NCI-H226 (cell line): Measurements from ENCODE around the gene PAX8.
"Not testable (repeated sequence)": the region's sequence is repeated elsewhere in the genome, so short reads cannot be mapped to it uniquely, and the experiment has no call there.

Experiments used
- DNase-seq: peaks from one replicate; pipeline ENCODE4 v3.0.0-alpha.2; 2015

PAX8 gene

DNA sequence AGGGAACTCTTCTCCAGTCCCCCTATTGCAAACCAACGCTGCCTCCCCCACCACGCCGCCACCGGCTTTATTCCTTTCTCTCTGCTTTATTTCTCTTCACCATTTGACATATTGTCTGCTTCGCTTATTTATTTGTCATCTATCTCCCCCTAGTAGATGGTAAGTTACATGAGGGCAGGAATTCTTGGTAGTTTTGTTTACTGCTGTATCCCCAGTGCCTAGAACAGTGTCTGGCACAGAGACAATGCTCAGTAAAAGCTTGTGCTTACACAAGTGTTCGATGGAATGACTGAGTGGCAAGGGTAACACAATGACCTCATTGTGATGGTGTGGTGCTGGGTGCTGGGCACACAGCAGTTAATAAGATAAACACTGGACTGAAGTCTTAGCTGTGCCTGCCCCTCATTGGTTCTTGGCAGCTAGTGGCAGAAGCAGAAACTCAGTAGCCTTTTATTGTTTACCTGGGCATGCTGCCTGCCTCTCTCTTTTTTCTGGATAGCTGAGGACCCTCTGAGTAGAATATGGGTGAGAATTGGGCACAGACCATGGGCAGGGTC is 9.5 kb upstream of the PAX8 start:
- not testable (repeated sequence) for DNase-seq

DNA sequence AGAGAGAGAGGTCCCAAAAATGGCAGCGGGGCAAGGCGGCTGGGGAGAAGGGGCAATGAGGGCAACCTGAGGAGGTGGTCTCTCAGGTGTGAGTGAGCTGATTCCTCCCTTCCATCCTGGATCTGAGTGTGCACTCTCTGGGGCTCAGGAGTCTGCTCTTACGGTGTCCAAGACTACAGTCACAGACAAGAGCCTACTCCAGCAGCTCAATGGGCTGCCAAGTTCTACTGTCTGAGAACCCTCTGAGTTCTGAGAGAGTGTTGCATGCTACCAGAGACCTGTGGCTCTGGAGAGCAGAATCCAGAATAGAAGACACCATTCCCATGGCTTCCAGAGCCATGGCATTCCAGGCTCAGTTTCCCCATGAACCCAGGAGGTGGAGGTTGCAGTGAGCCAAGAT is 7.1 kb upstream of the PAX8 start:
- no peak for DNase-seq

DNA sequence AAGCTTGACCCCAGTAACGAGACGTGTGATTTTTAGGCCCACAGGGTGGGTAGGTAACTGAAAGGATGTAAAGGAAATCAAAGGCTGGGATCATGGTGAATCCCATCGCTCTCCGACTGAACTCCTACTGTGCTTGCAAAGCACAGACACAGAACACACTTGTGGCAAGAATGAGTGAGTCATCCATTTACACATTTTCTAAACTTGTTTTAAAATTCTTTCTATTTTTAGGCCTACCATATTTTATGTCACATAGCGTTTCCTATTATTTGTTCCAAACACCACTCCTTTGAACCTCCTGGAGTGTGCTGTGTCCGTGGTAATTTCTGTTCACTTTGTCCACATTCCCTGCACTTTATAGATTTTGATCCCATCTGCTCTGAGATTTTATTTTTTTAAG is 6.3 kb upstream of the PAX8 start:
- not testable (repeated sequence) for DNase-seq

DNA sequence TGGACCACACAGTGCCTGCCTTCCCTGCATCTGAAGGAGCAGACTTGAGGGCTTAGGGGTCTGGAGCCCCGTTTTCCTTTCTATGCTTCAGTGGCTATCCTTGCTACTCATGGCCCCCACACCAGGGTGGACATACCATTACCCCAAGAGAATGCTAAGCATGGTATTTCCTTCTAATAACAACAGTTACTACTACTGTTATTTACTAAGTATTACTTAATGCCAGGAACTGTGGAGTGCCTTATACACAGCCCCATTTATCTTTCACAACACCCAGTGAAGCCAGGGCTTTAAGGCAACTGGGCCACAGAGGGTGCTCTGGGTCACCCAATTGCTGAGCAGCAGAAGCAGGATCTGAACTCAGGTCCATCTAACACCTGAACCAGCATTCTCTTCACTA is 5.8 kb upstream of the PAX8 start:
- DNase-seq = peak; percentile 16

DNA sequence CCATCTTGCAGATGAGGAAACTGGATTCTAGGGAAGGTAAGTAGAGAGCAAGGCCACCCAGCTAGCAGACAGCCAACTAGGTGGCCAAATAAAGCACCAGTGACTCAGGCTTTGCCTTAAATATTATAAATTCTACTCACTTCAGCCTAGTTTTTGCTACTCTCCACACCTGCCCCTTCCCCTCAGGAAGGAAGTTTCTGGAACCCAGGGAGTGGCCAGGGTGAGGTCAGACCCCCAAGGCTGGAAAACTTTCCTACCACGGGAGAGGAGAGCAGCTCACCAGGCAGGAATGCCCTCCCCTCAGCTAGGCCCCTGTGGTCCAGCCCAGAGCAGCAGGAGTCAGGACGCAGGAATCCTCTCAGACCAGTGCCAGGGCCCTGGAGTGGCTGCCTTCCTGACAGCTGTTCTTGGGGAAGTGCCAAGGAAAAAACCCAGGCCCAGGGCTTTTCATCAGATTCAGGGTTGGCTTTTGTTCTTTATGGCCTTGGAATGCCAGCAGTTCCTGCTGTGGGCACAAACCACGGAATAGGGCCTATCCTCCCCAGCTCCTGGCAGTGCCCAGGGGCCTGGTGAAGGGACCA is 5.1 kb upstream of the PAX8 start:
- peak; percentile 99 for DNase-seq

DNA sequence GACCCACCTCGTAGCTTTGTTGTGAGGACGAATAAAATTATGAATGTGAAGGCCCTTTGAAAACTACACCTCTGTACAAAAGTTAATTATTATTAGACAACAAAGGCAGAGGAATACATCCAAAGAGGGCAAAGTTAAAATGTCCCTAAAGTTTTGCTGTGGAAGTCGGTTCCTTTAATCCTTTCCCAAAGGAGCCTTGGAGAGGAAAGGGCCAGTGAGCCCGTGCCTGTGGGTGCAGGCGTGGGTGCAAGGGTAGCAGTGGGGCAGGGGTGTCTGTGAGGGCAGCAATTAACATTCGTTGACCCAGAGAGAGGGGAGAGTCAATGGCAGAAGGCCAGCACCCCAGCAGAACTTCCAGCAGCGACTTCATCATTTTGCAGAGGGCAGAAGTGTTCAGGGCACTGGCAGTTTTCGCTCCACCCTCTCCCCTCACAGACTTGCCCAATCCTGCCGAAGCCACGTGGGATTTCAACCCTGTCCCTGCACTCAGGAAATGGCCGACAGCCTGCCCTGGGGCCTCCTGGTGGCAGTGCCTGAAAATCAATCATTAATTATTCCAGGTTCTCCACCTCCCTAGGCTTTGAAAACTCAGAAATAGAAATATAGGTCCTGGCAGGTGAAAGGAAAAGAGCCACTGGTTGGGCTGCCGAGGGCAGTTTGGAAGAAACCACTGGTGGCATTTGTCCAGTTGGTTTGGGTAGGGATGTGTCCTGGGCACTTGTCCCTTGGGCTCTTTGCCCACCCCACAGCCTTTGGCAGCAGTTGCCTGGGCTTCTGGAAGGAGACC is 4.2 kb upstream of the PAX8 start:
- peak; percentile 34 for DNase-seq

DNA sequence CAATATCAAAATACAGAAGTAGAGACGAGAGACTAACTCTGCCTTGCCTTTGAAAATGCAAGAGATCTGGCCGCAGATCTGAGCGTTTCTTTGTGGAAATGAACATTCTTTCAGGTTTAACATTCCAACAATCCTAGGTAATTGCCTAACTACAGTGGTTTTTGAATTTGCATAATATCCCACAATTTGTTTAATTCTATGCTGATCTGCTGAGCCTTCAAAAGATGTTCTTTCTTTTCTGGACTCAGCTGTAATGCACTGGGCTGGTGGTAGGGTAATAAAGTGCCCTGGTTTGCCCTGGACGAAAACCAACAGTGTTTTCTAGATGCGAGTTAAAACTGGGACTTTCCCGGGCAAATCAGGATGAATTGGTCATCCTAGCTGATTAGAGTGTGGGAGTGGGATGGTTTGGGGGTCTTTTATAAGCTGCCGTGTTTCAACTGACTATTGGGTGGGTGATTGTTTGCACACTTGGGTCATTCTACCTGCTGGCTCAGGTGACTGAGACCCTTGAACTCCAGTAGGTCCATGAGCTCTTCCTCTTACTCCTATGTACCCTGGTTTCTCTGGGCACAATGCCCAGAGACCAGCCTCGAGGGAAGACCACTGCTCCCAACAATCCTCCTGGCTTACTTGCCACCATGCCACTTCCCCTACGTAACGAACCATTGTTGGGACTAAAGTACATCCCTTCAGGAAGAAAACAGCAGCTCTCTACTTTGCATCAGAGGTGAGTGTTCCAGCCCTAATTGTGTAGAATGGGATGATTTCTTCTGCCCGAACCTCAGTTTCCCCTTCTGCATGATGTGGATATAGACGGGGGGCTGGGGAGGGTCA is 3.4 kb upstream of the PAX8 start:
- peak; percentile 75 for DNase-seq

DNA sequence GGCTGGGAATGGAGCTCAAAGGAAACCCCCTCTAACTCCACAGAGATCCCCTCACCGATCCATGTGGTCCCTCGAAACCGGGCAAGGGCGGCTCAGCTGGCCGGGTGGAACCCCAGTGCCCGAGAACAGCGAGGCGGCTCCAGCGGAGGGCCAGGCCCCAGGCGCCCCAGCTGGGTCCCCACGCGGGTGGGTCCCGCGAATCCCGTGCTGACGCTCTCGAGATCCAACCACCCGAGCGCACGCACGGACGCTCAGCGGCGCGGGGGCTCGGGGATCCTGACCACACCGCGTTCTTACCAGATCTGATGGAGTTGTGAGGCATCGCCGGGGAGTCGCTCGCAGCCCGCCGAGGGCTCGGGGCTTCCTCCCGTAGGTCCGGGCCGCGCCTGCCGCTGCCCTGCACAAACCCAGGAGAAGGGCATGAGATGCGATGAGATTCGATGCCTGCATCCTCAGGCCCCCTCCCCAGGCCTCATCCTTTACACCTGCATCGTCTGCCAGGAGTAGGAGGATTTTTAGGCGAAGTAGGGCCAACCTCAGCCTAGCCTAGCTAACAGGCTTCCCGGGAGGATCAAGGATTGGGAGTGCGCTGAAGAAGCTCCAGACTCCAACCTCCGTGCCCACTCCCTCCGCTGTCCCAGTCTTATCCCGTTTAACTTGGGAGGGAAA is 514 bp downstream of the PAX8 start:
- no peak for DNase-seq

DNA sequence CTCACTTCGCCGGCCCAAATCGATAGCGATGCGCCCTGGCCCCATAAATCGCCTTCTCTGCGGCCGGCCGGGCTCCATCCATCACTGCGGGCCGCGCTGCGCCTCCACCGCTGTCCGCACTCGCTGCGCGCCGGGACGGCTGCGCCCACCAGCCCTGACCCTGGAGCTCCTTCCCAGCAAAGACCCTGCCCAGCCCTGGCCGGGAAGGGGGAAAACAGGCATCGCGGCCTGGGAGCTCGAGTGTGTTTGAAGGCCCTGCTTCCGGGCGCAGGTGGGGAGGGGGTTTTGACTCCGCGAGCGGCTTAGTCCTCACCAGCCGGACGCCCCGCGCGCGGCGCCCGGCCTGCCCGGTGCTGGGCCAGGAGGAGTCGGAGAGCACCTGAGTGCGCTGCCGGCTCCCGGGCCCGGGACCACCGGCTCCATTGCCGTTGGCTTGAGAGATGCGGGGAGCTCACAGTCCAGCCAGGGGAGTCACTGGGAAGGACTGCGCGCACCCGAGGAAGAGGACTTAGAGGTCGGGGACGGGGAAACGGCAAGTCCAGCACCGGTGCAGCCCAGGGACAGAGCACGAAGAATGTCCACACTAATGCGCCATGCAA is 1.1 kb downstream of the PAX8 start:
- DNase-seq = no peak

DNA sequence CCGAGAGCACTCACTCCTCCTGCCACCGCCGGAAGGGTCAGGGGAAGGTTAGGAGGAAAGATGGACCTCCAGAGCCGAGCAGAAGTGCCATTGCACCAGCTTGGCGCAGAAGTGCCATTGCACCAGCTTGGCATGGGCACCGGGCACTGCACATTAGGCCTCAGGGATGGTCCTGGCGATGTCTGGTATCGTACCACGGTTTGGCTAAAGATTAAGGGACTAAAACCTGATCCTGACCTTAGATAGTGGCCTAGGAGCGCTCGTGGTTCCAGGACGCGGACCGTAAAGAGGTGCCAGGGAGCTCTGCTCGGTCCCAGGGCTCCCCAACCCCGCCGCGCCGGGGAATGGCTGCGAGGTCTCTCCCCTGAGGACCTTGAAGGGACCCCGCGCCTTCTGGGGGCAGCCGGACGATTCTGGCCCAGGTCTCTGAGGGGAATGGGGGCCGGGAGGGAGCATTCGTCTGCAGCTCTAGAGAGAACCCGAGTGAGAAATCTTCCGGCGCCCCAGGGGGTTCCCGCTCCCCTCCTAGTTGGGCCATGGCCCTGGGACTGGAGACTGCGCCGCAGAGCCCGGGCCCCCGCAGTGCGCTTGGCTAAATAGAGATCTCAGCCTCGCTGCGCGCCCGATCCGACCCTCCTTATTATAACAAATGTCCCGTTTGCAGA is 1.8 kb downstream of the PAX8 start:
- DNase-seq = no peak

DNA sequence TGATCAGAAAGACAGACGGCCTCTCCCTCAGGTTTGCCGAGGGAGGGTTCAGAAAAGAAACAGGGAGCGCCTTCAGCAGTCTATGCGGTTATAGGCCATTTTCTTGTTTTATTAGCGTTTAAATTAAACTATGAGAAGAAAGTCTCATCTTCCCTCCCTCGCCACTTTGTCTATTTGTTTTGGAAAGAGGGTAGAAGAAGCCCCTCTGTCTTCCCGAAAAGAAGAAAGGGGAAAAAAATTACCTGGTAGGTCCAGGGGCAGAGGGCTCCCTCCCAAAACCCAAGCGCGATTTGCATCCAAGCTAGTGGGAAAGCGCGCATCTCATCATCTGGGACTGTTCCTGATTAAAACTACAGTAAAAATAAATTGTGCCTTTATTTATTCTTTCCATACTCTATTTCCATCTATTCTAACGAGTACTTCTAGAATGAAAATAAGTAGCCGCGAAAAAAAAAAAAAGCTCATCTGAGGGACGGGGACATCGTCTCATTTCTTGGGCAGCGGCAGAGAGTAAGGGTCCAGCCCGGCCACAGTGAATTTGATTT is 2.4 kb downstream of the PAX8 start:
- DNase-seq = no peak

DNA sequence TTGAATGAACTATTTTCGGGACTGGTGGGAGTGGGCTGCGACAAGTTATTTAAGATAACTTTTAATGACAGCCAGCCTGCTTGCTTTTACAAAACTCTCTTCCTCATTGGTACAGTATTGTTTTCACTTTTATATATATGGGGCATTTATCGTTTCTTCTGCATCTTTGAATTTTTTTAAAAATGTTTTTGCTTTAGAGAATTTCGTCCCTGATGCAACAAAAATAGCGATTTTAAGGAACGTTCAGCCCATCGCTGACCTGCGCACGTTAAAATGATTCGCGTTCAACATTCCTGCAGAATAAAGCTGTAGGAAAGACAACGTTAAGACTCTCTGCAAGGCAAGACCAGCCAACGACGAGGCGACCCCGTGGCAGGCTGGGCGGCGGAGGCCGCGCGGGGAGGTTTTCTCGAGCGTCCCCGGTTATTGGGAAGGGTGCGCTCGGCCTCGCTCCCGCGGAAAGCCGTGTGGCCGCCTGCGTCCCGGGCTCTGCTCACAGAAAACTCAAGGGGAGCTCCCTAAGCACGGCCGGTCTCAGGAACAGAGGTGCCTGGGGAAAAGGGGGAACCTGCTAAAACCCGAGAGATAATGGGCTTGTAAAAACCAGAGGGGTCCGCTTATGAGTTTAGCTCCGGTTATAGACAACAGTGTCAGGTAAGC is 3.0 kb downstream of the PAX8 start:
- DNase-seq = no peak

DNA sequence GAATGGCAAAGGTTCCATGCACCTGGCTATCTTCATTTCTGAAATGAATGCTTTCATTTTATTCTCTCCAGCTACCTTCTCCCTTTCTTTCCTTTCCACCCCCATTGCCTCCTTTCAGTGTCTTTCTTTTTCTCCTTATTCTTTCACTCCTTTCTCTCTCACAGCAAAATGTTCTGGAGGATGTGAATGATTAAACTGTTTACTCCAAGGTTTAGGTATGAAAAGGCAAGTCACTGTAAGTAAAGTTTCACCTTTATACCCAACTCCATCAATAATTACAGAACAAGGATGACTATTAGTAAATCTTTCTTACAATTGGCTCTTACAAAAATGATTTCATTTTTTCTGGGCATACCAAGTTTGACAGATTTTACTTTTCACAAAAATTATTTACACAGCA is 4.3 kb downstream of the PAX8 start:
- no peak for DNase-seq

DNA sequence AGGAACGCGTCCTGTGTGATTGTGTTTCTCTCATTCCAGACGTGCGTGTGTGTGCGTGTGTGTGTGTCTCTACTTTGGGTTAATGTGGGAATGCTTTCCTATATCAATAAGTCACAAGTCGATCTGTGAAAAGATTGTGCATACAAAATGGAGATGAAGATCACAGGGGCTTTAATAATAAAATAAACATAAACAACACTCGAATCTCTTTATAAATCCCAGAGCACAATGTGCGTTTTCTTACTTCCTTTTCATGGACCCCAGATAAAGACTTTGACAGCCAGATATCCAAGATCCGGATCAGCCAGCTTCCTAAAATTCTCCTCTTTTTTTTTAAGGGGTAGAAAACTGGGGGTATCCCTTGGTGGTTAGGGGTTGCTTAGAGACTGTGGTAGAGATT is 4.7 kb downstream of the PAX8 start:
- no peak for DNase-seq

DNA sequence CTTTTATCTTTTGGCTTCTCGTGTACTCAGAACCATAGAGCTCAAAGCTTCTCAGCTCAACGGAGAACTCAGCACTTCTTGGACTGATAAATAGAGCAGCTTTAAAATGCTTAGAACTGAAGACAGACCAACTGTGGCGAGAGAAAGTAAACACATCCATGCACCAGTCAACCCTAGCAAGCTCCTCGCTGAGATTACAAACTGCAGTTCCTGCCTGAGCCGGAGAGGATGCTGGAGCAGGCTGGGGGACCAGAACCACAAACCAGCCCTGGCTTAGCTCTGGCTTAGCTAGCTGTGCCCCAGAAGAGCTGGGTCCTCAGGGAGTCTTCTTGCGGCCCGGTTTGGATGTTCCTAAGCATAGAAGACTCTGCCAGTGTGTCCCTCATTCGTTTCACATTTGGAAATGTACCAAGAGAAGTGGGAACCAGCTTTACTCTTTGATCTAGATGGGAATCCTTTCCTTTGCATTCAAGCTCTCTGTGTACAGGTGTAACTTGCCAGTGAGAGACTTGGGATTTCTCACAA is 5.6 kb downstream of the PAX8 start:
- DNase-seq = no peak

DNA sequence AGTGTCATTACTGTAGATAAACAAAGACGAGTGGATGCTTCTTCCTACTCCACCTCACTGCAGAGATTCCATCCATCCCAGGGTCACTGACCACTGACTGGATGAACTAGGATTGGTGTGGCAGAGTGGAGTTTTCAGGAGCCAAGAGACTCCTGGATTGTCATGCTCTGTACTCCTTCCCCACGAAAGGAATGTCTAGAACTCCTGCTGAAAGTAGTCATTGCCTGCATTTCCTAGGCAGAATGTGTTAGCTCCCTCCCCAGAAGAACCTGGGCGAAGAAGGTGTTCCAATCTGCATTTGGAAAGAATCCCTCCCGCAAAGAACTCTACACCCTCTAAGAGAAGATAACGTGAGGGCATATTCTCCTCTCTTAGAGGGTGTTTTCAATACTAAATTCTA is 6.2 kb downstream of the PAX8 start:
- no peak for DNase-seq

DNA sequence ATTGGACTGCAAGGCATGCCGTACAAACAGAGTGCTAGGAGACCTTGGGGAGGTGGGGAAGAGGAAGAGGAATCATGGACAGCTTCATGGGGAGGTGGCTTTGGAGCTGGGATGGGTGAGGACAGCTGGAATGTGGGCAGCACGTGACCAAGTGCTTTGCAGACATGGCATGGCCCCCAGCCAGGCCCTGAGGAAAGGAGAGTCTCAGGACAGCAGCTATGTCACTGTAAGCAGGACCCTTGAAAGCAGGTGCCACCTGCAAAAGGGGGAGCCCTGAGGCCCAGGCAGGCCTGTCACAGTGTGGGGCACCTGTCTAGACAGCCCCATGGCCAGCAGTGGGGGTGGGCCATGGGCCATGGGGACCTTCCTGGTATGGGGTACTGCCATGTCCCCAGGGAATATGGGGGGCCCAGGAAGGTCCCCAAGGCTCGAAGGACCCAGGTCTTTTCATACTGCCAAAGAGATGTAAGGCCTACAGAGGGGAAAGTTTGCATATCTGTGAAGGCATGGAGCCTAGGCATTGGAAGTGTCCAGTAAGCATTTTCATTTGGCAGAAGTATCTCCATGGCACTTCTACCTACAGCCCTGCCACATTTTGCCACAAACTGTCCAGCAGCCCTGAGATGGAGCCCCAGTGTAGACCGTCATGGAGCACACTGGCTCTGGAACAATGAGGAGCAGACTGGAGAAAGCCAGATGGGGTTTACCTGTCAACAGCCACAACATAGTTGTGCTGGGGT is 9.9 kb downstream of the PAX8 start:
- DNase-seq = no peak

DNA sequence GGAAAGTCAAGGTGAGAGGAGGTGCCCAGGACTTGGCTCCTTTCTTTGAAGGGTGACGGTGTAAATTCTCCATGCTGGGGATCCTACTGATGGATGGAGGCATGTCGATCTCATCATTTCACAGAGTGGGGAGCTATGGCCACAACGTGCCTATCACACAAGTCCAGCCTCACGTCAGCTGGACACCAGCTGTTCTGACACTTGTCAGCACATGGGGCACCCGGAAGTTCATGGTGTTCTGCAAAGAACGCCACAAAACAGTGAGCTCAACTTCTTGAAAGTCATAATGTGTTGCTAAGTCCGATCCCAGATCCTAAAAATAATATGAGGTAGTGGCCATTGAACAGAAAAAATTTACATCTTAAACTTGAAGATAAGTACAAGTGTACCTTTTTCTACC is 12.3 kb downstream of the PAX8 start:
- no peak for DNase-seq

DNA sequence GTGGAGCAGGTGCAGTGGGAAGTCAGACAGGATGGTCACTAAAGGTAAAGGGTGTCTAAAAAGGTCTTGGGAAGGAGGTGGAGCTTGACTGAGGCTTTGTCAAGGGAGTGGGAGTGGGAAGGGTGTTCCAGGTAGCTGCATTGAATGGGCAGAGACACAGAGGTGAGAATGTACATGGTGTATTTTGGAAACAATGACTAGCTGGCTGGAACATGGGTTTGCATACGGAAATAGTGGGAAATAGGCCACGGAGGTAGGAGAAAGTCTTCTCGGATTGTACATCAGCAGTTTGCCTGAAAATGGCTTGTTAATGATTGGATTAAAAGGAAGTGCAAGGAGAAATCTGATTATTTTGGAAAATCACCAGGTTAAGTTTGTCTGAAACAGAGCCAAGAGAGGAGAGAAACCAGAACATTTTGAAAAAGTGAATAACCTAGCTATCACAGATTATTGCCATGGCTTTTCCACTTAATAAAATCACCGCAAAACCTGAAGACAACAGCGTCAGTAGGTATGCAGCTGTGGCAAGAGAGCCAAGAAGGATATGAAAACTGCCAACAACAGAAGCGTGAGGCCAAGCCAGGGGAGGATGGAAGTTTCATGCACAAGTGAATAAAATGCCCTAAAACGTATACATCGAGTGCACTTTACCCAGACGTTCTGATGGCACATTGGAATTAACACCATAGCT is 13.9 kb downstream of the PAX8 start:
- DNase-seq = no peak

DNA sequence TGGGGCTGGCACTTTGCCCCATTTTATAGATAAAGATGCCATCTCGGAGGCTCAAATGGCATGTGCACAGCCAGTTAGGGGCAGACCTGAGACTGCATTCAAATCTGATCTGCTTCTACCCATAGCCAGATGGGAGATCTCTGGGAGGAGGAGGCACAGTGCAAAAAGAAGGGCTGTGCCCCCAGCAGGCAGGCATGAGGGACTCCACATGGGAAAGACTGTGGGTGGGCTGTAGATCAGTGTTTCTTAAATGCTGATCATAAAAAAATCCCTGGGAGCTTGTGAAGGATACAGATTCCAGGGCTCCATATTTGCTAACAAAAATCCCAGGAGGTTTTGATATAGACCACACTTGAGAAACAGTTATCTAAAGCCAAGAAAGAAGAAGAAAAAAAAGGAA is 15.2 kb downstream of the PAX8 start:
- DNase-seq = no peak
